HG03135 (cell line): ENCODE measurements around the gene PIK3CG.
A peak's percentile ranks its signal among the peaks of the same experiment; 100 is the strongest.
"Not testable (repeated sequence)": the region's sequence is repeated elsewhere in the genome, so short reads cannot be mapped to it uniquely, and the experiment has no call there.

Experiments
- ATAC-seq: cut with Tn5 transposase; IDR thresholded peaks from one replicate; pipeline ENCODE4 v1.9.1; 2021; ENCODE audit warnings: mild to moderate bottlenecking, moderate library complexity; ENCODE audit not compliant: unreplicated experiment

The PIK3CG gene

GRCh38 chr7:106865130-106866041 is at the start of gene PIK3CG:
Gene PIK3CG (plus strand): TSS chr7:106865282. CDS start chr7:106867562, 2,280 bp downstream.
- ATAC-seq, result peak; percentile 60

- ATAC-seq, result no peak
Measured at GRCh38 chr7:106817098-106817497, 48.0 kb upstream of the PIK3CG start.

GRCh38 chr7:106818736-106819135 is 46.3 kb upstream of the PIK3CG start:
- no peak for ATAC-seq

- ATAC-seq, result no peak
Measured at GRCh38 chr7:106819546-106819945, 45.5 kb upstream of the PIK3CG start.

- no peak for ATAC-seq
Measured at GRCh38 chr7:106820321-106821217, 44.5 kb upstream of the PIK3CG start.

GRCh38 chr7:106823631-106824030 is 41.5 kb upstream of the PIK3CG start:
- ATAC-seq, result no peak

GRCh38 chr7:106824458-106824857 is 40.6 kb upstream of the PIK3CG start:
- no peak for ATAC-seq

- ATAC-seq, result no peak
Measured at GRCh38 chr7:106827626-106828025, 37.5 kb upstream of the PIK3CG start.

GRCh38 chr7:106829496-106829895 is 35.6 kb upstream of the PIK3CG start:
- ATAC-seq, result no peak

- not testable (repeated sequence) for ATAC-seq
Measured at GRCh38 chr7:106830896-106831295, 34.2 kb upstream of the PIK3CG start.

- ATAC-seq, result no peak
Measured at GRCh38 chr7:106836816-106837215, 28.3 kb upstream of the PIK3CG start.

GRCh38 chr7:106839511-106839910 is 25.6 kb upstream of the PIK3CG start:
- no peak for ATAC-seq

GRCh38 chr7:106840342-106840741 is 24.7 kb upstream of the PIK3CG start:
- ATAC-seq, result no peak

GRCh38 chr7:106841896-106842390 is 23.1 kb upstream of the PIK3CG start:
- ATAC-seq, result no peak

- no peak for ATAC-seq
Measured at GRCh38 chr7:106844279-106844997, 20.6 kb upstream of the PIK3CG start.

- no peak for ATAC-seq
Measured at GRCh38 chr7:106848049-106848448, 17.0 kb upstream of the PIK3CG start.

GRCh38 chr7:106848851-106849442 is 16.1 kb upstream of the PIK3CG start:
- no peak for ATAC-seq

GRCh38 chr7:106851632-106852031 is 13.4 kb upstream of the PIK3CG start:
- ATAC-seq, result not testable (repeated sequence)

- ATAC-seq, result no peak
Measured at GRCh38 chr7:106853250-106853908, 11.7 kb upstream of the PIK3CG start.
